H9 (cell line): ENCODE data around the gene R3HDM2. TPM values are rescaled to one million over a fixed set of nuclear protein-coding genes. Genes with fewer than 3 reads are reported as not detected.

Experiments
- DNase-seq: peaks from one replicate; pipeline ENCODE4 v3.0.0-alpha.2; 2017
- H2AFZ ChIP-seq: one replicate; pipeline ENCODE4 v1.6.1; 2013; ENCODE audit warnings: mild to moderate bottlenecking, low read length, control low read depth, moderate library complexity
- H2AK5ac ChIP-seq: 2 replicates; pipeline ENCODE4 v1.6.1; 2013; ENCODE audit warnings: low read length, control low read depth, mixed read lengths; ENCODE audit not compliant: insufficient read length
- H2BK120ac ChIP-seq: one replicate; pipeline ENCODE4 v1.6.1; 2013; ENCODE audit warnings: low read depth, mild to moderate bottlenecking, low read length, control low read depth, inconsistent platforms; ENCODE audit not compliant: poor library complexity, severe bottlenecking
- H2BK12ac ChIP-seq: 2 replicates; pipeline ENCODE4 v1.6.1; 2013; ENCODE audit warnings: low read length, control low read depth, mixed read lengths, low read depth; ENCODE audit not compliant: insufficient read length
- H2BK15ac ChIP-seq: 2 replicates; pipeline ENCODE4 v1.6.1; 2013; ENCODE audit warnings: low read depth, low read length, control low read depth
- H2BK20ac ChIP-seq: one replicate; pipeline ENCODE4 v1.6.1; 2013; ENCODE audit warnings: low read depth, mild to moderate bottlenecking, low read length, control low read depth, inconsistent platforms; ENCODE audit not compliant: poor library complexity, severe bottlenecking
- H2BK5ac ChIP-seq: 2 replicates; pipeline ENCODE4 v1.6.1; 2013; ENCODE audit warnings: low read length, control low read depth, mixed read lengths; ENCODE audit not compliant: insufficient read length
- H3K14ac ChIP-seq: 2 replicates; pipeline ENCODE4 v1.6.1; 2013; ENCODE audit warnings: low read length, control low read depth; ENCODE audit not compliant: insufficient read depth
- H3K18ac ChIP-seq: 2 replicates; pipeline ENCODE4 v1.6.1; 2013; ENCODE audit warnings: low read depth, mild to moderate bottlenecking, mixed read lengths, low read length, control low read depth; ENCODE audit not compliant: insufficient read length
- H3K23ac ChIP-seq: 2 replicates; pipeline ENCODE4 v1.6.1; 2013; ENCODE audit warnings: low read length, control low read depth, mixed read lengths, low read depth; ENCODE audit not compliant: insufficient read length
- H3K23me2 ChIP-seq: 2 replicates; pipeline ENCODE4 v1.6.1; 2013; ENCODE audit warnings: low read depth, mild to moderate bottlenecking, mixed read lengths, low read length, control low read depth; ENCODE audit not compliant: insufficient read length, poor library complexity, severe bottlenecking
- H3K27ac ChIP-seq: 2 replicates; pipeline ENCODE4 v1.5.1; 2013; ENCODE audit warnings: low read length, control low read depth, mixed read lengths, low read depth; ENCODE audit not compliant: insufficient read length
- H3K27me3 ChIP-seq: 2 replicates; pipeline ENCODE4 v1.6.1; 2013; ENCODE audit warnings: low read length, control low read depth, inconsistent platforms; ENCODE audit not compliant: insufficient read depth
- H3K4ac ChIP-seq: 2 replicates; pipeline ENCODE4 v1.6.1; 2013; ENCODE audit warnings: low read depth, mild to moderate bottlenecking, control low read depth, inconsistent platforms, low read length, moderate library complexity
- H3K4me1 ChIP-seq: 2 replicates; pipeline ENCODE4 v1.6.1; 2013; ENCODE audit warnings: low read length, control low read depth, inconsistent platforms; ENCODE audit not compliant: insufficient read depth
- H3K4me2 ChIP-seq: 2 replicates; pipeline ENCODE4 v1.6.1; 2013; ENCODE audit warnings: low read length, control low read depth, mixed read lengths; ENCODE audit not compliant: insufficient read length, insufficient read depth
- H3K56ac ChIP-seq: 2 replicates; pipeline ENCODE4 v1.6.1; 2013; ENCODE audit warnings: low read depth, mild to moderate bottlenecking, mixed read lengths, low read length, control low read depth; ENCODE audit not compliant: insufficient read length
- H3K79me1 ChIP-seq: 2 replicates; pipeline ENCODE4 v1.6.1; 2013; ENCODE audit warnings: low read depth, mild to moderate bottlenecking, moderate library complexity, low read length, control low read depth, inconsistent platforms; ENCODE audit not compliant: insufficient read depth, poor library complexity, severe bottlenecking
- H3K79me2 ChIP-seq: 2 replicates; pipeline ENCODE4 v1.6.1; 2013; ENCODE audit warnings: low read length, control low read depth, inconsistent platforms; ENCODE audit not compliant: insufficient read depth
- H3K9ac ChIP-seq: 2 replicates; pipeline ENCODE4 v1.6.1; 2013; ENCODE audit warnings: low read length, control low read depth, mixed read lengths; ENCODE audit not compliant: insufficient read length; ENCODE audit errors: extremely low read depth
- H3K9me3 ChIP-seq: one replicate; pipeline ENCODE4 v1.6.1; 2013; ENCODE audit warnings: low read depth, low read length, inconsistent platforms; ENCODE audit not compliant: control insufficient read depth
- H3T11ph ChIP-seq: one replicate; pipeline ENCODE4 v1.6.1; 2013; ENCODE audit warnings: mild to moderate bottlenecking, low read length, control low read depth, inconsistent platforms
- H4K20me1 ChIP-seq: one replicate; pipeline ENCODE4 v1.6.1; 2013; ENCODE audit not compliant: control insufficient read depth, insufficient read length, insufficient read depth
- H4K5ac ChIP-seq: 2 replicates; pipeline ENCODE4 v1.6.1; 2013; ENCODE audit warnings: low read depth, mild to moderate bottlenecking, mixed read lengths, low read length, control low read depth; ENCODE audit not compliant: insufficient read length
- H4K8ac ChIP-seq: replicated peaks from 2 replicates; pipeline ENCODE4 v1.6.1; 2013; ENCODE audit warnings: low read length, control low read depth, mixed read lengths, low read depth; ENCODE audit not compliant: insufficient read length
- H4K91ac ChIP-seq: 2 replicates; pipeline ENCODE4 v1.6.1; 2013; ENCODE audit warnings: low read depth, mild to moderate bottlenecking, moderate library complexity, mixed read lengths, low read length, control low read depth; ENCODE audit not compliant: insufficient read length
- H3K27ac Mint-ChIP-seq, 3 experiments: 2 replicates in 2 of 3; 3 replicates in 1 of 3; pipeline ENCODE4 v1.8.0; 2020 to 2021; ENCODE audit warnings: mixed read lengths in 3 of 3, mild to moderate bottlenecking in 1 of 3, moderate library complexity in 1 of 3
- H3K27me3 Mint-ChIP-seq: 2 replicates; pipeline ENCODE4 v1.8.0; 2021; ENCODE audit warnings: low read depth, mild to moderate bottlenecking, moderate library complexity, mixed read lengths
- H3K36me3 Mint-ChIP-seq, 3 experiments: 2 replicates in 2 of 3; 3 replicates in 1 of 3; pipeline ENCODE4 v1.8.0; 2020 to 2021; ENCODE audit warnings: low read depth in 3 of 3, mixed read lengths in 3 of 3; ENCODE audit not compliant: insufficient read depth in 1 of 3
- H3K4me1 Mint-ChIP-seq, 2 experiments: 2 replicates each; pipeline ENCODE4 v1.8.0; 2020; ENCODE audit warnings: mixed read lengths in 2 of 2
- H3K4me3 Mint-ChIP-seq, 2 experiments: 2 replicates in 1 of 2; 3 replicates in 1 of 2; pipeline ENCODE4 v1.8.0; 2020 to 2021; ENCODE audit warnings: mild to moderate bottlenecking in 2 of 2, mixed read lengths in 2 of 2, moderate library complexity in 1 of 2
- H3K9me3 Mint-ChIP-seq, 2 experiments: 2 replicates in 1 of 2; 3 replicates in 1 of 2; pipeline ENCODE4 v1.8.0; 2020; ENCODE audit warnings: mild to moderate bottlenecking in 2 of 2, mixed read lengths in 2 of 2, moderate library complexity in 1 of 2
- CTCF ChIP-seq: fragments of 200-600 bp; sonication (generic); conservative IDR thresholded peaks from 3 replicates; pipeline ENCODE4 v1.8.0; 2021; ENCODE audit warnings: antibody characterized with exemption, mild to moderate bottlenecking
- WGBS: extraction: QIAGEN DNeasy Blood & Tissue Kit; methylation state at CpG from one replicate; pipeline ENCODE4 v1.1.7; 2013; ENCODE audit warnings: missing lambda C conversion rate, low lambda C conversion rate, mixed read lengths; ENCODE audit not compliant: insufficient read length; ENCODE audit errors: extremely low coverage; 5-methylcytosine and 5-hydroxymethylcytosine counted together
- total RNA-seq: library from RNA; stranded (reverse); gene quantifications from 2 replicates; pipeline ENCODE4 v1.2.1, GENCODE V29; 2021

R3HDM2 gene
- total RNA-seq, 1 experiment from 2014 or later, result 43.9 TPM

DNA sequence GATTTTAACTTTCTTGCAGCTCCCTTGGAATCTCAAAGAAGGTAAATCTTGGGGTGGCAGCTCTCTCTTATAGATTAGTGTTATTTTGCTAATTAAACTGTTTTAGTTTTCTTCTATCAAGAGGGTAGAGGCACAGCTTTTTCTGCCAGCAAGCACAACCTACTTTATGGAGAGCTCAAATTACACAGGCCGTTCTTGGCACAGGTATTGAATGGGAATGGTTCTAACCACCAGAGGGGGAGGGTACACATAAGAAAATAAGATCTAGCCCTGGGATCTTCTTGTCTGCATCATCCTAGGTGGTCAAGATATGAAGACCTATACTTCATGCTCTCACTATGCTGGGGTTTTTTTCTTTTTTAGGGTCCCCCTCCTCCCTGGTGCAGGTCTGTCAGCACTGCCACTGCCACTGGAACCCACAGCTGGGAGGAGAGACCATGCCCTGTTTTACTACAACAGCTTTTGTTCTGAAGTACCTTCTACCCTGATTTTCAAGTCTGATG, 131.3 kb downstream of the R3HDM2 start:
- H3K27ac ChIP-seq, result no peak overlapping the region

More for the DNA sequence above, 131.3 kb downstream of the R3HDM2 start:
- Histone ChIP-seq H3T11ph (no peak overlapping the region), H4K5ac (no peak overlapping the region), H4K20me1 (no peaks in the 10 kb centered on the region), H3K14ac (no peak overlapping the region), H2BK120ac (no peak overlapping the region), H3K56ac (no peak overlapping the region), H2AK5ac (no peak overlapping the region), H2BK12ac (no peak overlapping the region), H2BK20ac (no peak overlapping the region), H3K9me3 (no peaks in the 10 kb centered on the region), H3K23me2 (no peaks in the 10 kb centered on the region), H2BK15ac (no peak overlapping the region), H3K23ac (no peak overlapping the region), H2AFZ (no peak overlapping the region), H4K91ac (no peak overlapping the region), H3K79me2 (no peaks in the 10 kb centered on the region), H3K79me1 (no peaks in the 10 kb centered on the region), H3K4me1 (no peaks in the 10 kb centered on the region; the same call in 1 of the 2 replicates), H3K4me2 (no peak overlapping the region), H3K4ac (no peak overlapping the region), H3K9ac (peak overlapping the region; percentile 7), H2BK5ac (no peak overlapping the region), H4K8ac (no peak overlapping the region), H3K27me3 (no peaks in the 10 kb centered on the region), H3K18ac (no peak overlapping the region)
- no peaks in the 10 kb centered on the region for H3K27me3 Mint-ChIP-seq
- peaks cover 3 to 46% (median 22%) of the 10 kb centered on the region in 3 experiments; a peak in 6 of 7 replicates for H3K36me3 Mint-ChIP-seq
- no peak for TF ChIP-seq CTCF
- H3K9me3 Mint-ChIP-seq, result no peaks in the 10 kb centered on the region
- peak overlapping the region in 1 of 3 experiments; percentile 39; a peak in 1 of 7 replicates for H3K27ac Mint-ChIP-seq
- peaks cover 9 to 12% of the 10 kb centered on the region in 2 experiments for H3K4me1 Mint-ChIP-seq
- no peak for DNase-seq
- WGBS, result no CpG with 5 or more reads among the region's 1 CpG
- H3K4me3 Mint-ChIP-seq, result no peak overlapping the region
